Measurements from ENCODE around the gene DSTN.

DSTN gene

GRCh38 chr20:17584689-17585088, 14.8 kb downstream of the DSTN start:
- no peak for DNase-seq (ENCODE audit: low read depth in 1 of 2, low spot score in 1 of 2)
- no peak overlapping the region for H3K27ac ChIP-seq (replicated peaks)
- no peak overlapping the region for H3K4me3 ChIP-seq (replicated peaks; ENCODE audit: insufficient read depth, low read length)
- no peaks in the 10 kb centered on the region for H3K27me3 ChIP-seq (ENCODE audit: insufficient read depth, poor library complexity, severe bottlenecking)
- TF ChIP-seq GABPA (IDR thresholded peaks at IDR 0.05; ENCODE audit: low read depth) = no peak
- no peak for TF ChIP-seq SPI1 (IDR thresholded peaks at IDR 0.05; ENCODE audit: borderline replicate concordance, low read depth)
- no peak for TF ChIP-seq POLR2AphosphoS5 (IDR thresholded peaks at IDR 0.05; ENCODE audit: low read depth)
- no peak for TF ChIP-seq CTCF (IDR thresholded peaks at IDR 0.05; ENCODE audit: insufficient read depth, low read length)
- no peak for TF ChIP-seq REST (IDR thresholded peaks at IDR 0.05; ENCODE audit: insufficient replicate concordance, low read depth)

- Histone ChIP-seq H3K27me3 (ENCODE audit: insufficient read depth, poor library complexity, severe bottlenecking) (no peaks in the 10 kb centered on the region), H3K4me3 (replicated peaks; ENCODE audit: insufficient read depth, low read length) (no peak overlapping the region), H3K27ac (replicated peaks) (no peak overlapping the region)
- DNase-seq (ENCODE audit: low read depth in 1 of 2, low spot score in 1 of 2) = no peak
- TF ChIP-seq REST (IDR thresholded peaks at IDR 0.05; ENCODE audit: insufficient replicate concordance, low read depth) = no peak
- TF ChIP-seq GABPA (IDR thresholded peaks at IDR 0.05; ENCODE audit: low read depth) = no peak
These were observed 16.4 kb downstream of the DSTN start for GRCh38 chr20:17586250-17586649.

GRCh38 chr20:17587148-17587547, 17.3 kb downstream of the DSTN start:
- H3K4me3 ChIP-seq (replicated peaks; ENCODE audit: insufficient read depth, low read length) = no peak overlapping the region
- no peak for DNase-seq (ENCODE audit: low read depth in 1 of 2, low spot score in 1 of 2)
- TF ChIP-seq REST (IDR thresholded peaks at IDR 0.05; ENCODE audit: insufficient replicate concordance, low read depth) = no peak
- TF ChIP-seq POLR2AphosphoS5 (IDR thresholded peaks at IDR 0.05; ENCODE audit: low read depth) = no peak
- TF ChIP-seq GABPA (IDR thresholded peaks at IDR 0.05; ENCODE audit: low read depth) = no peak
- TF ChIP-seq SPI1 (IDR thresholded peaks at IDR 0.05; ENCODE audit: borderline replicate concordance, low read depth) = no peak
- H3K27ac ChIP-seq (replicated peaks) = no peak overlapping the region
- no peaks in the 10 kb centered on the region for H3K27me3 ChIP-seq (ENCODE audit: insufficient read depth, poor library complexity, severe bottlenecking)

- TF ChIP-seq REST (IDR thresholded peaks at IDR 0.05; ENCODE audit: insufficient replicate concordance, low read depth) (no peak), CTCF (IDR thresholded peaks at IDR 0.05; ENCODE audit: insufficient read depth, low read length) (no peak), SPI1 (IDR thresholded peaks at IDR 0.05; ENCODE audit: borderline replicate concordance, low read depth) (no peak), GABPA (IDR thresholded peaks at IDR 0.05; ENCODE audit: low read depth) (no peak), POLR2AphosphoS5 (IDR thresholded peaks at IDR 0.05; ENCODE audit: low read depth) (no peak)
- Histone ChIP-seq H3K4me3 (replicated peaks; ENCODE audit: insufficient read depth, low read length) (no peak overlapping the region), H3K27me3 (ENCODE audit: insufficient read depth, poor library complexity, severe bottlenecking) (no peaks in the 10 kb centered on the region), H3K27ac (replicated peaks) (no peak overlapping the region)
- DNase-seq (ENCODE audit: low read depth in 1 of 2, low spot score in 1 of 2) = no peak
These were observed 17.9 kb downstream of the DSTN start for GRCh38 chr20:17587824-17588223.

Data from HL-60 (cell line).